PFSK-1 (cell line): ENCODE data around the gene AHNAK2.

ENCODE experiments used
- FOXP2 ChIP-seq: optimal IDR thresholded peaks from 2 replicates; pipeline ENCODE3; 2011; ENCODE audit warnings: borderline replicate concordance, control low read depth, inconsistent platforms; ENCODE audit not compliant: insufficient read depth; ENCODE audit errors: extremely low read length, extremely low read depth
- POLR2AphosphoS5 ChIP-seq: IDR thresholded peaks from 2 replicates; pipeline ENCODE4 v1.6.1; 2012; ENCODE audit warnings: low read depth, mild to moderate bottlenecking, control low read depth, low read length, moderate library complexity
- REST ChIP-seq, 2 experiments: IDR thresholded peaks; 2 replicates each; pipeline versions ENCODE4 v1.6.1 to v1.8.0; 2011 to 2012; ENCODE audit warnings: low read depth in 2 of 2, low read length in 2 of 2, control low read depth in 1 of 2, inconsistent platforms in 1 of 2, mild to moderate bottlenecking in 1 of 2, moderate library complexity in 1 of 2; ENCODE audit not compliant: insufficient read depth in 1 of 2
- SIN3A ChIP-seq: IDR thresholded peaks from 2 replicates; pipeline ENCODE4 v1.6.1; 2012; ENCODE audit warnings: mild to moderate bottlenecking, low read length, moderate library complexity, borderline replicate concordance; ENCODE audit not compliant: insufficient read depth
- TAF1 ChIP-seq: IDR thresholded peaks from 2 replicates; pipeline ENCODE4 v1.6.1; 2012; ENCODE audit warnings: low read length, control low read depth, borderline replicate concordance; ENCODE audit not compliant: insufficient read depth

Gene AHNAK2

DNA sequence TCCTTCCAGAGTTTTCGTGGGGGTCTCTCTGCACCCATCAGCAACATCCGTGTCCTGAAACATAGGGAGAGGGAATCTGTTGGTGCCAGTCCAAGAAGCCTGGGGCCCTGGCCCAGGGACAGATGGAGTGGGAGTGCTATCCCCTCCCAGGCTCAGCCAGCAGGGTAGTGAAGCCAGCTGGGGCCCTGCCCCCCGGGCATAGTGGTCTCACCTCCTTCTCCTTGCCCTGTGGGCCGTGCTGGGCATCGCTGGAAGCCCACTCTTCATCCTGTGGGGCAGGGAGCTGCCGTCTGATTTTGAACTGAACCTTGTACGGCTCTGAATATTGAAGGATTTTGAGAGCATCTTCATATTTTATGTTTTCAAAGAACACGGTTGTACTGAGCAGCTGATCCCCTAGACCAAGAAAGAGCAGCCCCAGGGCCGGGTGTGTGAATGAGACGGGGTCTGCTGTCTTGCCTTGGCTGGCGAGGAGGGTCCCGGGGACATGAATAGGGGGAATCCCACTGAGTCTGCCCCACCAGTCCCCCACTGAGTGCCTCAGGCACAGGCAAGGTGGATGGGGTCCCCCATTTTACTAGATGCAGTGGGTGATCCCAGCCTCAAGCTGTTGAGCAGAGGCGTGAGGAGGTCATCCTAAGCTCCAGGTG lies 23.3 kb downstream of the AHNAK2 start:
- TF ChIP-seq SIN3A: no peak
- TF ChIP-seq TAF1: no peak
- no peak for TF ChIP-seq FOXP2
- TF ChIP-seq POLR2AphosphoS5: no peak
- TF ChIP-seq REST (IDR thresholded peaks at IDR 0.05; ENCODE audit: insufficient read depth in 1 of 2, low read depth in 2 of 2, low read length in 2 of 2): no peak

- TF ChIP-seq SIN3A (no peak), FOXP2 (no peak), TAF1 (no peak), POLR2AphosphoS5 (no peak), REST (IDR thresholded peaks at IDR 0.05; ENCODE audit: insufficient read depth in 1 of 2, low read depth in 2 of 2, low read length in 2 of 2) (no peak)
These were observed 24.1 kb downstream of the AHNAK2 start for GRCh38 chr14:104953896-104954656.

DNA sequence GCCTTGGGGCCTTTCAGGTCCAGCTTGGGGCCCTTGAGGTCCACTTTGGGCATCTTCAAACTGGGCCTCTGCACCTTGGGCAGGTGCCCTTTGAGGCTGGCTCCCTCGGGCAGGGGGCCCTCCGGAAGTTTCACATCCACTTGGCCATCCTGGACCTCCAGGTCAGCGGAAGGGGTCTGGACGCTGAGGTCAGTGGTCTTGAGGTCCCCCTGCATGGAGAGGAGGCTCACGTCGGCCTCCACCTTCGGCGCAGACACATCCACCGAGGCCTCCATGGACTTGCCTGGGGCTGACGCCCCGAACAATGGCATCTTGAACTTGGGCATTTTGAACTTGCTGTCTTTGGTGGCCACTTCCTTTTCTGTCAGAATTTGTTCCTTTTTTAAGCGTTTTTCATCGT lies 25.1 kb downstream of the AHNAK2 start:
- TF ChIP-seq REST (IDR thresholded peaks at IDR 0.05; ENCODE audit: insufficient read depth in 1 of 2, low read depth in 2 of 2, low read length in 2 of 2) (no peak), POLR2AphosphoS5 (no peak), TAF1 (no peak), FOXP2 (no peak), SIN3A (no peak)

DNA sequence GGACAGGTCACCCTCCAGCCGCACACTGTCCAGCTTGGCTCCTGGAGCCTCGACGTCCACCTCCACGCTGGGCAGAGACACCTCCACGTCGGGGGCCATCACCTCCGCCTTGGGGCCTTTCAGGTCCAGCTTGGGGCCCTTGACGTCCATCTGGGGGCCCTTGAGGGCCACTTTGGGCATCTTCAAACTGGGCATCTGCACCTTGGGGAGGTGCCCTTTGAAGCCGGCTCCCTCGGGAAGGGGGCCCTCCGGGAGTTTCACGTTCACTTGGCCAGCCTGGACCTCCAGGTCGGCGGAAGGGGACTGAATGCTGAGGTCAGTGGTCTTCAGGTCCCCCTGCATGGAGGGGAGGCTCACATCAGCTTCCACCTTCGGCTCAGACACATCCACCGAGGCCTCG lies 28.2 kb downstream of the AHNAK2 start:
- TF ChIP-seq REST (IDR thresholded peaks at IDR 0.05; ENCODE audit: insufficient read depth in 1 of 2, low read depth in 2 of 2, low read length in 2 of 2) (no peak), SIN3A (no peak), POLR2AphosphoS5 (no peak), TAF1 (no peak), FOXP2 (no peak)
